Uterus (tissue), 4 donors: ENCODE data around the gene CDH8. TPM values are rescaled to one million over a fixed set of nuclear protein-coding genes. Genes with fewer than 3 reads are reported as not detected.

Experiments used
- DNase-seq, 2 donors: peaks; one replicate each; pipeline ENCODE4 v3.0.0-alpha.2; 2019 to 2020
- H3K27ac ChIP-seq, 2 donors: fragments of 200-600 bp; sonication (generic); 1 replicate in 1 of 2; 2 replicates in 1 of 2; pipeline ENCODE4 v1.5.1; 2016 to 2018
- H3K27me3 ChIP-seq, 2 donors: fragments of 200-600 bp; sonication (generic); one replicate each; pipeline ENCODE4 v1.5.1; 2018 to 2019; ENCODE audit warnings: control low read depth in 1 of 2
- H3K36me3 ChIP-seq, 2 donors: fragments of 200-600 bp; sonication (generic); one replicate each; pipeline ENCODE4 v1.5.1; 2019; ENCODE audit warnings: control low read depth in 1 of 2
- H3K4me1 ChIP-seq, 2 donors: fragments of 200-600 bp; sonication (generic); one replicate each; pipeline ENCODE4 v1.5.1; 2018 to 2019; ENCODE audit warnings: control low read depth in 1 of 2
- H3K4me3 ChIP-seq, 2 donors: fragments of 200-600 bp; sonication (generic); 1 replicate in 1 of 2; 2 replicates in 1 of 2; pipeline ENCODE4 v1.5.1; 2018 to 2019; ENCODE audit warnings: mild to moderate bottlenecking in 1 of 2
- H3K9me3 ChIP-seq, 2 donors: fragments of 200-600 bp; sonication (generic); one replicate each; pipeline ENCODE4 v1.5.1; 2019; ENCODE audit warnings: control low read depth in 1 of 2
- POLR2A ChIP-seq, 2 donors: fragments of 450-650 bp; IDR thresholded peaks; one replicate each; pipeline ENCODE4 v1.6.1; 2016; ENCODE audit warnings: antibody characterized with exemption in 2 of 2, mild to moderate bottlenecking in 1 of 2, moderate library complexity in 1 of 2
- intact Hi-C: fragments of 100-400 bp; cut with DNase I; formaldehyde crosslinking; loops from one replicate; pipeline ENCODE4 v1.15.1; 2023; ENCODE audit warnings: low total_unique reads
- total RNA-seq, 4 donors: library from RNA; depleted of rRNA in 3 of 4; stranded (reverse); fragments of >200 nt in 3 of 4; gene quantifications; one replicate each; pipeline versions ENCODE4 v1.1.0 to v1.2.4, GENCODE V29; 2014 to 2023
- TF ChIP-seq, protein P1 (sequence below), 4 experiments: fragments of 200-600 bp in 2 of 4; fragments of 450-650 bp in 2 of 4; sonication (generic) in 2 of 4; IDR thresholded peaks; one replicate each; pipeline ENCODE4 v1.5.1; 2016 to 2019; ENCODE audit warnings: antibody characterized with exemption in 4 of 4, mild to moderate bottlenecking in 2 of 4, moderate library complexity in 1 of 4
- donor health status: DM: yes; HTN: yes; CAD: no.

The CDH8 gene
- total RNA-seq, 4 donors from 2014 or later: 2.0 to 6.0 TPM; not detected in 2

DNA sequence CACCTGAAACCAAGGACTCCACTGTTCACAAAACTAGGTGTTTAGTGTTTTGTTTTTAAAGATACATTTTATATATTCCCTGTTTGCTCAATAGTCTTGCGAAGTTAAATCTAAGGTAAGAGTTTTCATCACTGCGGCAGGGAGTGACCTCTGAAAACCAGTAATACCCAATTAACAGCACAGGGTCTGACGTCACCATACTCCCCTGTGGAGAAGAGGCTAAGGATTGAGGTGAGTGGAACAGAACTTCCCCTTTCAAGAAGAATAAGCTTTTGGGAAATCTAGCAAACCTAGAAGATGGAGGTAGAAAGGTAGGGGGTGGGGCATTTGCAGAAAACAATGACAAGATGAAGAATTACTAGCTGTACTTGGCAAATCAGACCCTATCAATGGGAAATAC, 120.7 kb downstream of the CDH8 start:
- Histone ChIP-seq H3K4me3 (no peak overlapping the region), H3K4me1 (no peaks in the 10 kb centered on the region)
- intact Hi-C loops: no loop called here

DNA sequence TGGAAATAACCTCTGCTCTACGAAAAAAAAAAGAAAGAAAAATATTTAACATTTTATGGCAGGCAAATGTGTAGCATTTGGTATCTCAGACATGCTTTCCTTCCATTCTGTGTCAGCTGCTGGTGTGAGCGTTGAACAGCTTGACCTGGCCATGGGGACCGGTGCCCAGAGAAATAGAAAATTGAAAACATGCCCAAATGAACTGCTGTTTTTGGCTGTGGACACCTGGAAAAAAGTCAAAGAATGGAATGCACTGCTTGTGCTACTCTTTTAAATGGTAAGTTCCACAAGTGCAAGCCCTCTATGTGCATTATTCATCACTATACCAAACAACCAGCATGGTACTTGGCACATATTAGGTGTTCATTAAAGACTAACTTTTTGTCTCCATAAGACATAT, 127.2 kb downstream of the CDH8 start:
- TF ChIP-seq, protein P1, sequence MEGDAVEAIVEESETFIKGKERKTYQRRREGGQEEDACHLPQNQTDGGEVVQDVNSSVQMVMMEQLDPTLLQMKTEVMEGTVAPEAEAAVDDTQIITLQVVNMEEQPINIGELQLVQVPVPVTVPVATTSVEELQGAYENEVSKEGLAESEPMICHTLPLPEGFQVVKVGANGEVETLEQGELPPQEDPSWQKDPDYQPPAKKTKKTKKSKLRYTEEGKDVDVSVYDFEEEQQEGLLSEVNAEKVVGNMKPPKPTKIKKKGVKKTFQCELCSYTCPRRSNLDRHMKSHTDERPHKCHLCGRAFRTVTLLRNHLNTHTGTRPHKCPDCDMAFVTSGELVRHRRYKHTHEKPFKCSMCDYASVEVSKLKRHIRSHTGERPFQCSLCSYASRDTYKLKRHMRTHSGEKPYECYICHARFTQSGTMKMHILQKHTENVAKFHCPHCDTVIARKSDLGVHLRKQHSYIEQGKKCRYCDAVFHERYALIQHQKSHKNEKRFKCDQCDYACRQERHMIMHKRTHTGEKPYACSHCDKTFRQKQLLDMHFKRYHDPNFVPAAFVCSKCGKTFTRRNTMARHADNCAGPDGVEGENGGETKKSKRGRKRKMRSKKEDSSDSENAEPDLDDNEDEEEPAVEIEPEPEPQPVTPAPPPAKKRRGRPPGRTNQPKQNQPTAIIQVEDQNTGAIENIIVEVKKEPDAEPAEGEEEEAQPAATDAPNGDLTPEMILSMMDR (IDR thresholded peaks at IDR 0.05): no peak
- no peak for TF ChIP-seq POLR2A (IDR thresholded peaks at IDR 0.05)
- no peaks in the 10 kb centered on the region for H3K4me1 ChIP-seq
- no peaks in the 10 kb centered on the region for H3K9me3 ChIP-seq
- H3K36me3 ChIP-seq: no peaks in the 10 kb centered on the region
- no peak overlapping the region for H3K4me3 ChIP-seq
- no peak overlapping the region for H3K27ac ChIP-seq
- no peaks in the 10 kb centered on the region for H3K27me3 ChIP-seq
- no peak for DNase-seq
- intact Hi-C loops: no loop called here

More for the DNA sequence above, 120.7 kb downstream of the CDH8 start:
- Histone ChIP-seq H3K36me3 (no peaks in the 10 kb centered on the region), H3K9me3 (no peaks in the 10 kb centered on the region), H3K27me3 (no peaks in the 10 kb centered on the region), H3K27ac (no peak overlapping the region)
- DNase-seq: no peak
- TF ChIP-seq, protein P1 (IDR thresholded peaks at IDR 0.05): no peak
- TF ChIP-seq POLR2A (IDR thresholded peaks at IDR 0.05): no peak

DNA sequence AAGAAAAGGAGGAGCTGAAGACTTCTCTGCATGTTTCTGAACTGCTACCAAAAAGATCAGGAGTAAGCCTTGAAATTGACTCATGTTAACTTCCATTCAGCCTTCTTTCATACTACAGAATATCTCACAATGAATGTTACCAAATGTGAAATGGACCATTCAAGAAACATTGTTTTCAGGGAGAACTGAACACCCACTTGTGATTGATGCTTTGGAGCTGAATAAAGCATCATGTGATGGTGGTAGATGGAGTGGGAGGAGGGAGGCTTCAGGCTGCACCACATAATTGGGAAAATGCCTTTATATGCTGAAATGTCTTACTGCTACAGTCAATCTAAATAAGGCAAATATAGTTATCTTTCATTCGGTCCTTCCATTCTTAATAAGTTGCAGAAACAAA, 127.8 kb downstream of the CDH8 start:
- intact Hi-C loops: no loop called here
- no peak for TF ChIP-seq POLR2A (IDR thresholded peaks at IDR 0.05)
- TF ChIP-seq, protein P1 (IDR thresholded peaks at IDR 0.05): no peak

DNA sequence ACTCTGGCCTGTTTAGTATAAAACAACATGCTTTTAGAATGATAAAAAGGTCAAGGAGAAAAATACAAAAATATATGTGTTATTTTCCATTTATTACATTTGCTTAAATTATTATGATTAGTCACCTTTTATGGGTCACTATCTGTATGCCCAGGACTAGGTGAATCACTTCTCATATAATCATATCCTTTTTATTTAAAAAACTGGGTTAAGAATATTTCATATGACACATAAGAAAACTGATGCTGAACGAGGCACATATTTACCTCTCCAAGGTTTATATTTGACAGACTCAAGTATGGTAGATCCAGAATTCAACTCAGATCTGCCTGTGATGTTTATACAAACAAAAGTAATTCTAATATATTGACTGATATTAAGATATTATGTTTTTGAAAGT, 134.5 kb downstream of the CDH8 start:
- no peaks in the 10 kb centered on the region for H3K27me3 ChIP-seq

More for the DNA sequence above, 127.8 kb downstream of the CDH8 start:
- no peaks in the 10 kb centered on the region for H3K4me1 ChIP-seq
- H3K27ac ChIP-seq: no peak overlapping the region
- no peaks in the 10 kb centered on the region for H3K9me3 ChIP-seq
- H3K4me3 ChIP-seq: no peak overlapping the region
- no peaks in the 10 kb centered on the region for H3K27me3 ChIP-seq
- DNase-seq: no peak
- H3K36me3 ChIP-seq: no peaks in the 10 kb centered on the region

DNA sequence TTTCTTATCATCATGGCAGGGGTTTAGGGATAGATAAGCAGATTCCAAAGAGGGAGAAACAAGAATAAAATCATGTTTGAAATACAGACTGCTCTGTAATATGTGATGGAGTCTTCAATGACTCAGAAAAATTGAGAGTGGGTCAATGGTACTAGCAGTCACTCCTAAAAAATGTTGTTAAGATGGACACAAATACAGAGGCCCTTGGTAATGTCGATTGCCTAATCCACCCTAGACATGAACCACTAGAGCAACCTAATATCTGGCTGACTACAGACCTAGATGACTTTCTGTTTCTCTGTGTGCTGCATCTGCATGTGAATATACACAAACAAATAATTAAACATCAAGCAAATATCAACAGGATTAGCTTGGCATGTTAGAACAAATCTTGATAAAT, 135.8 kb downstream of the CDH8 start:
- H3K9me3 ChIP-seq: no peaks in the 10 kb centered on the region
- no peak overlapping the region for H3K4me3 ChIP-seq
- DNase-seq: no peak
- H3K27me3 ChIP-seq: no peaks in the 10 kb centered on the region
- TF ChIP-seq, protein P1 (IDR thresholded peaks at IDR 0.05): no peak
- no peak for TF ChIP-seq POLR2A (IDR thresholded peaks at IDR 0.05)
- intact Hi-C loops: no loop called here
- no peak overlapping the region for H3K27ac ChIP-seq
- H3K36me3 ChIP-seq: no peaks in the 10 kb centered on the region
- no peaks in the 10 kb centered on the region for H3K4me1 ChIP-seq

More for the DNA sequence above, 134.5 kb downstream of the CDH8 start:
- Histone ChIP-seq H3K4me3 (no peak overlapping the region), H3K9me3 (no peaks in the 10 kb centered on the region), H3K36me3 (no peaks in the 10 kb centered on the region), H3K4me1 (no peaks in the 10 kb centered on the region), H3K27ac (no peak overlapping the region)
- intact Hi-C loops: no loop called here
- DNase-seq: no peak
- TF ChIP-seq POLR2A (IDR thresholded peaks at IDR 0.05): no peak
- TF ChIP-seq, protein P1 (IDR thresholded peaks at IDR 0.05): no peak
